ENCODE measurements around the gene PLCB4.

The PLCB4 gene

GRCh38 chr20:9329355-9330101 lies 260.6 kb downstream of the PLCB4 start:
- no peak for DNase-seq (ENCODE audit: low read depth)
- TF ChIP-seq CTCF (IDR thresholded peaks at IDR 0.05; ENCODE audit: insufficient read depth, low read depth, low read length, missing control alignments) = no peak
- H3K4me3 ChIP-seq (ENCODE audit: low read depth, low read length) = no peak overlapping the region

DNA sequence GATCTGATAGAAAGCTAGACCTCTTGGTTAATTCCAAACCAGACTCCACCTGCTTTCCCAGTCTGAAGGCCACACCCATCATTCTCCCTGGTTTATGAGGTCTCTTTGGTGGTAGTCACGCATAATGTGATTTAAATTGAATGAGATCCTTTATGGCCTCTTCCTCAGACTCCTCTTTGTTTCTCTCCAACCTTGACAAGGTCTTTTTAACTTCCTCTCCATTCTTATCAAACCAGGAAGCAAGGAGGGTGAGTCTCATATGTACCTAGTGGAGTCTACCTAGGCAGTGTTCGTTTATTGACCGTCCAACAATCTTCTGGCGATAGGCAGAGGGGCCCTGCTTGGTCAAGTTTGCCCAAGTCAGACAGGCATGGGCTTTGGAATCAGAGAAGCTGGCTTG lies 261.3 kb downstream of the PLCB4 start:
- no peak for TF ChIP-seq CTCF (IDR thresholded peaks at IDR 0.05; ENCODE audit: insufficient read depth, low read depth, low read length, missing control alignments)
- no peak overlapping the region for H3K4me3 ChIP-seq (ENCODE audit: low read depth, low read length)
- DNase-seq (ENCODE audit: low read depth) = no peak

- TF ChIP-seq CTCF (IDR thresholded peaks at IDR 0.05; ENCODE audit: insufficient read depth, low read depth, low read length, missing control alignments) = no peak
- DNase-seq (ENCODE audit: low read depth) = no peak
Observed at GRCh38 chr20:9331707-9332435, 263.0 kb downstream of the PLCB4 start.

GRCh38 chr20:9332791-9333479 lies 264.0 kb downstream of the PLCB4 start:
- H3K4me3 ChIP-seq (ENCODE audit: low read depth, low read length) = no peak overlapping the region
- TF ChIP-seq CTCF (IDR thresholded peaks at IDR 0.05; ENCODE audit: insufficient read depth, low read depth, low read length, missing control alignments) = no peak
- no peak for DNase-seq (ENCODE audit: low read depth)

More at GRCh38 chr20:9331707-9332435, 263.0 kb downstream of the PLCB4 start:
- H3K4me3 ChIP-seq (ENCODE audit: low read depth, low read length) = no peak overlapping the region

DNA sequence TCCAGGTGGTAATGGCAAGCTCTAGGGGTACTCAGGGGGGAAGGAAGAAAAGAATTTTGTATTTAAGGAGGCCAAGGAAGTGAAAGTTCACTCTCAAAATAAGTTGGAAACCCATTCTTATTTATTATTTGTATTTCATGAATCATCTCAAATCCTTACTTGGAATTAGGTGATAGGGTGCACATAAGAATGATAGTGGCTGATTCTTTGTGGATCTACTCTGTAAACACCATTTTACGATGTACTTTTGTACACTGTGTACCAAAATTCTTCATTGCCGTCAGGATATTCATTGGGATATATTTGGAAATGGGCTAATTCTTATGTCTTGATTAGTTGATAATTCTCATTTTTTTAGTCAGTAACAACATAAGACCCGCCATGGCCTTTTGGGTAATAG lies 266.0 kb downstream of the PLCB4 start:
- no peak overlapping the region for H3K4me3 ChIP-seq (ENCODE audit: low read depth, low read length)
- TF ChIP-seq CTCF (IDR thresholded peaks at IDR 0.05; ENCODE audit: insufficient read depth, low read depth, low read length, missing control alignments) = no peak
- no peak for DNase-seq (ENCODE audit: low read depth)

DNA sequence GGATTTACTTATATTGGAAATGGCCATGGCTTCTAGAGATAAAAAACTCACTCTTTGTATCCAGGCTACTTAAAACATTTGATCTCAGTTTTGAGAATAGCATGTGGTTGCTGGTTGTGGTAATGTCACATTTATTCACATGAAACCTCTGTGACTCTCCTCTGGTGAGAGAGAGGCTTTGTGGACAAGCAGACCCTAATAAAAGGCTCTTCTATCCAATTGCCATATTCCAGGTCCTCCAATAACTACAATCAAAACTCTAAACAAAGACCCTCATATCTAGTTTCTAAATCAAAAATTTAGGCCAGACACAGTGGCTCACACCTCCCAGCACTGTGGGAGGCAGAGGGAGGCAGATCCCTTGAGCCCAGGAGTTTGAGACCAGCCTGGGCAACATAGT lies 269.2 kb downstream of the PLCB4 start:
- TF ChIP-seq CTCF (IDR thresholded peaks at IDR 0.05; ENCODE audit: insufficient read depth, low read depth, low read length, missing control alignments) = no peak
- DNase-seq (ENCODE audit: low read depth) = no peak
- no peak overlapping the region for H3K4me3 ChIP-seq (ENCODE audit: low read depth, low read length)

All from GM12865 (cell line).